ENCODE measurements around the gene EFNA1. TPM values are rescaled to one million over a fixed set of nuclear protein-coding genes. Genes with fewer than 3 reads are reported as not detected.

Gene EFNA1
- total and polyA plus RNA-seq, 2 of the 13 experiments (the other 11 are each of a cell fraction or from before 2014, with no cell fraction given) = 81.8 to 874 TPM

GRCh38 chr1:155135415-155136028 lies 7.8 kb downstream of the EFNA1 start, which contains the start of gene SLC50A1 (continued):
- peak; percentile 56 for TF ChIP-seq TFDP2 (CRISPR knock-in tag; IDR thresholded peaks at IDR 0.05)
- no peak for TF ChIP-seq KDM1A (CRISPR knock-in tag; IDR thresholded peaks at IDR 0.05)
- TF ChIP-seq ARID2 (CRISPR knock-in tag; IDR thresholded peaks at IDR 0.05; ENCODE audit: borderline replicate concordance) = no peak
- 0 out of 2 replicates have a peak, but pooled peaks have one; percentile 7 for TF ChIP-seq ZSCAN5A (CRISPR knock-in tag; IDR thresholded peaks at IDR 0.05; ENCODE audit: borderline replicate concordance)
- TF ChIP-seq ZNF614 (CRISPR knock-in tag; IDR thresholded peaks at IDR 0.05; ENCODE audit: borderline replicate concordance) = no peak; the same call in 1 of the 2 replicates
- TF ChIP-seq XRCC5 (optimal IDR thresholded peaks at IDR 0.05; ENCODE audit: low read length) = no peak
- peak; percentile 94; the same call in 1 of the 2 replicates for TF ChIP-seq ZNF782 (CRISPR knock-in tag; IDR thresholded peaks at IDR 0.05; ENCODE audit: borderline replicate concordance)
- TF ChIP-seq EEA1 (CRISPR knock-in tag; IDR thresholded peaks at IDR 0.05; ENCODE audit: borderline replicate concordance) = no peak
- peak; percentile 65 for TF ChIP-seq ASH2L (IDR thresholded peaks at IDR 0.05; ENCODE audit: insufficient read length, low read depth, low read length)
- TF ChIP-seq ZMAT3 (CRISPR knock-in tag; conservative IDR thresholded peaks at IDR 0.05) = no peak
- no peak; the same call in 1 of the 2 replicates for TF ChIP-seq SMAD1 (CRISPR knock-in tag; IDR thresholded peaks at IDR 0.05; ENCODE audit: borderline replicate concordance, low read depth)
- no peak for TF ChIP-seq ZNF562 (CRISPR knock-in tag; IDR thresholded peaks at IDR 0.05; ENCODE audit: borderline replicate concordance)
- TF ChIP-seq PHF21A (CRISPR knock-in tag; IDR thresholded peaks at IDR 0.05) = peak; percentile 51; the same call in 1 of the 2 replicates
- no peak for TF ChIP-seq TBP (CRISPR knock-in tag; IDR thresholded peaks at IDR 0.05)
- TF ChIP-seq ZNF484 (CRISPR knock-in tag; IDR thresholded peaks at IDR 0.05; ENCODE audit: borderline replicate concordance, low read depth) = no peak
- TF ChIP-seq ZNF816 (CRISPR knock-in tag; IDR thresholded peaks at IDR 0.05; ENCODE audit: borderline replicate concordance) = no peak
- TF ChIP-seq U2AF2 (IDR thresholded peaks at IDR 0.05; ENCODE audit: low read depth, low read length) = no peak
- peak; percentile 67; the same call in 1 of the 2 replicates for TF ChIP-seq ZNF709 (CRISPR knock-in tag; IDR thresholded peaks at IDR 0.05)
- no peak for TF ChIP-seq CTCF (CRISPR knock-in tag; IDR thresholded peaks at IDR 0.05)
- TF ChIP-seq ZNF34 (CRISPR knock-in tag; IDR thresholded peaks at IDR 0.05; ENCODE audit: borderline replicate concordance) = no peak
- peak; percentile 18; the same call in 1 of the 2 replicates for TF ChIP-seq ZBTB34 (CRISPR knock-in tag; IDR thresholded peaks at IDR 0.05)
- no peak for TF ChIP-seq ZFP62 (CRISPR knock-in tag; IDR thresholded peaks at IDR 0.05)

Data from HepG2 (cell line).